ENCODE data around the gene OR2H1.

- TF ChIP-seq, protein P1, sequence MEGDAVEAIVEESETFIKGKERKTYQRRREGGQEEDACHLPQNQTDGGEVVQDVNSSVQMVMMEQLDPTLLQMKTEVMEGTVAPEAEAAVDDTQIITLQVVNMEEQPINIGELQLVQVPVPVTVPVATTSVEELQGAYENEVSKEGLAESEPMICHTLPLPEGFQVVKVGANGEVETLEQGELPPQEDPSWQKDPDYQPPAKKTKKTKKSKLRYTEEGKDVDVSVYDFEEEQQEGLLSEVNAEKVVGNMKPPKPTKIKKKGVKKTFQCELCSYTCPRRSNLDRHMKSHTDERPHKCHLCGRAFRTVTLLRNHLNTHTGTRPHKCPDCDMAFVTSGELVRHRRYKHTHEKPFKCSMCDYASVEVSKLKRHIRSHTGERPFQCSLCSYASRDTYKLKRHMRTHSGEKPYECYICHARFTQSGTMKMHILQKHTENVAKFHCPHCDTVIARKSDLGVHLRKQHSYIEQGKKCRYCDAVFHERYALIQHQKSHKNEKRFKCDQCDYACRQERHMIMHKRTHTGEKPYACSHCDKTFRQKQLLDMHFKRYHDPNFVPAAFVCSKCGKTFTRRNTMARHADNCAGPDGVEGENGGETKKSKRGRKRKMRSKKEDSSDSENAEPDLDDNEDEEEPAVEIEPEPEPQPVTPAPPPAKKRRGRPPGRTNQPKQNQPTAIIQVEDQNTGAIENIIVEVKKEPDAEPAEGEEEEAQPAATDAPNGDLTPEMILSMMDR (IDR thresholded peaks at IDR 0.05), result no peak
- no peak for TF ChIP-seq POLR2A (IDR thresholded peaks at IDR 0.05)
Observed at GRCh38 chr6:29505808-29506207, 48.9 kb downstream of the OR2H1 start.
